Prostate gland (tissue), 2 donors: ENCODE measurements around the gene RANGRF. TPM values are rescaled to one million over a fixed set of nuclear protein-coding genes. Genes with fewer than 3 reads are reported as not detected.

ENCODE experiments used
- DNase-seq: peaks from one replicate; pipeline ENCODE4 v3.0.0-alpha.2; 2019; ENCODE audit warnings: low spot score
- H3K27ac ChIP-seq, 2 donors: fragments of 200-600 bp; sonication (generic); 2 replicates each; pipeline ENCODE4 v1.5.1; 2017 to 2019
- H3K27me3 ChIP-seq: fragments of 200-600 bp; sonication (generic); replicated peaks from 2 replicates; pipeline ENCODE4 v1.5.1; 2019; ENCODE audit not compliant: insufficient read depth
- H3K36me3 ChIP-seq, 2 donors: fragments of 200-600 bp; sonication (generic); 1 replicate in 1 of 2; 2 replicates in 1 of 2; pipeline versions ENCODE4 v1.5.1 to v1.8.1; 2017 to 2019
- H3K4me1 ChIP-seq: fragments of 200-600 bp; sonication (generic); replicated peaks from 2 replicates; pipeline ENCODE4 v1.5.1; 2019
- H3K4me3 ChIP-seq, 2 donors: fragments of 200-600 bp; sonication (generic); 2 replicates each; pipeline ENCODE4 v1.5.1; 2017 to 2019
- H3K9me3 ChIP-seq: fragments of 200-600 bp; sonication (generic); 2 replicates; pipeline ENCODE4 v1.5.1; 2017
- CTCF ChIP-seq, 4 experiments: fragments of 200-600 bp in 2 of 4; fragments of 450-650 bp in 2 of 4; sonication (generic) in 2 of 4; IDR thresholded peaks; 1 replicate in 3 of 4; 2 replicates in 1 of 4; pipeline ENCODE4 v1.5.1; 2016 to 2019; ENCODE audit warnings: antibody characterized with exemption in 4 of 4, mild to moderate bottlenecking in 2 of 4, moderate library complexity in 2 of 4
- POLR2A ChIP-seq: fragments of 450-650 bp; IDR thresholded peaks from one replicate; pipeline ENCODE4 v1.6.1; 2016; ENCODE audit warnings: antibody characterized with exemption, mild to moderate bottlenecking
- POLR2AphosphoS5 ChIP-seq: sonication (generic); formaldehyde crosslinking; IDR thresholded peaks from one replicate; pipeline ENCODE4 v1.6.1; 2017; ENCODE audit warnings: antibody characterized with exemption
- WGBS: methylation state at CpG from one replicate; pipeline ENCODE4 v1.1.5; 2018; 5-methylcytosine and 5-hydroxymethylcytosine counted together
- intact Hi-C: fragments of 100-400 bp; cut with DNase I; formaldehyde crosslinking; loops from one replicate; pipeline ENCODE4 v1.14.2; 2022
- small RNA-seq, 2 donors: library from RNA; depleted of rRNA; stranded (forward); fragments of <200 nt; gene quantifications; one replicate each; pipeline ENCODE3, GENCODE V24; 2016
- total RNA-seq, 2 donors: library from RNA; depleted of rRNA; stranded (reverse); fragments of >200 nt; gene quantifications; one replicate each; pipeline ENCODE4 v1.1.0, GENCODE V29; 2016

The RANGRF gene
- total RNA-seq, 2 donors from 2014 or later, result 29.5 to 30.1 TPM

- no peaks in the 10 kb centered on the region for H3K27me3 ChIP-seq
- WGBS, result 33% methylated on average over 11 of the region's 11 CpGs
- H3K36me3 ChIP-seq, result no peaks in the 10 kb centered on the region
- TF ChIP-seq POLR2AphosphoS5, result no peak
- TF ChIP-seq CTCF (IDR thresholded peaks at IDR 0.05), result no peak
- TF ChIP-seq POLR2A, result no peak
- no peak overlapping the region for H3K4me3 ChIP-seq
- no peaks in the 10 kb centered on the region for H3K9me3 ChIP-seq
- no peaks in the 10 kb centered on the region for H3K4me1 ChIP-seq
- no peak overlapping the region for H3K27ac ChIP-seq
- no peak for DNase-seq
- intact Hi-C loops, result no loop called here
Observed at GRCh38 chr17:8337802-8338752, 49.6 kb downstream of the RANGRF start.

- DNase-seq, result no peak
- Histone ChIP-seq H3K36me3 (no peaks in the 10 kb centered on the region), H3K27ac (no peak overlapping the region), H3K4me1 (no peaks in the 10 kb centered on the region), H3K4me3 (no peak overlapping the region), H3K27me3 (no peaks in the 10 kb centered on the region), H3K9me3 (no peaks in the 10 kb centered on the region)
- intact Hi-C loops, result no loop called here
- WGBS, result 84% methylated on average over 5 of the region's 5 CpGs
- TF ChIP-seq POLR2A (no peak), POLR2AphosphoS5 (no peak), CTCF (IDR thresholded peaks at IDR 0.05) (no peak)
Observed at GRCh38 chr17:8338753-8339140, 50.3 kb downstream of the RANGRF start.

GRCh38 chr17:8339540-8339939, 51.1 kb downstream of the RANGRF start, which contains the start of gene ODF4:
Gene ODF4 (plus strand): TSS chr17:8339840. CDS start chr17:8340052, 212 bp downstream.
- Histone ChIP-seq H3K9me3 (no peaks in the 10 kb centered on the region), H3K4me1 (no peaks in the 10 kb centered on the region), H3K27me3 (no peaks in the 10 kb centered on the region), H3K27ac (no peak within 1 kb of the TSS), H3K36me3 (no peaks in the 10 kb centered on the region), H3K4me3 (no peak within 1 kb of the TSS)
- DNase-seq, result no peak
- WGBS, result 80% methylated on average over 2 of the region's 2 CpGs
- TF ChIP-seq POLR2A, result no peak
- no peak for TF ChIP-seq POLR2AphosphoS5
- no peak for TF ChIP-seq CTCF (IDR thresholded peaks at IDR 0.05)
- intact Hi-C loops, result no loop called here

Small RNA genes lying within 50 kb of the gene (small RNA-seq; reads per million reads assigned to genes)
- gene RF00265, result 0 reads per million in 2 donors

Other genes starting within 250 kb of the RANGRF start
- 100 to 1,000 TPM in 1 of 2 donors, 10 to 100 TPM in 1; 52.1 to 108 TPM for gene ALOX15B, start 249.6 kb upstream of the RANGRF start, total RNA-seq
- under 1 TPM; 0.18 to 0.40 TPM for gene ALOX12B, start 201.0 kb upstream of the RANGRF start, total RNA-seq
- gene ALOXE3, start 170.2 kb upstream of the RANGRF start, total RNA-seq, result 1 to 10 TPM in 1 of 2 donors, not detected in 1; 2.4 TPM
- gene HES7, start 164.6 kb upstream of the RANGRF start, total RNA-seq, result under 1 TPM in 1 of 2 donors, not detected in 1; 0.34 TPM
- gene PER1, start 136.3 kb upstream of the RANGRF start, total RNA-seq, result 100 to 1,000 TPM; 119 to 142 TPM
- 10 to 100 TPM; 34.2 to 65.2 TPM for gene VAMP2, start 125.7 kb upstream of the RANGRF start, total RNA-seq
- gene TMEM107, start 112.3 kb upstream of the RANGRF start, total RNA-seq, result 10 to 100 TPM in 1 of 2 donors, 1 to 10 TPM in 1; 8.6 to 13.9 TPM
- 10 to 100 TPM in 1 of 2 donors, 1 to 10 TPM in 1; 9.6 to 19.1 TPM for gene BORCS6, start 98.5 kb upstream of the RANGRF start, total RNA-seq
- gene AURKB, start 78.1 kb upstream of the RANGRF start, total RNA-seq, result 1 to 10 TPM; 2.1 to 6.6 TPM
- gene CTC1, start 40.6 kb upstream of the RANGRF start, total RNA-seq, result 10 to 100 TPM; 20.1 to 31.7 TPM
- gene PFAS, start 39.4 kb upstream of the RANGRF start, total RNA-seq, result 10 to 100 TPM; 17.0 to 29.0 TPM
- 1 to 10 TPM; 4.5 to 5.2 TPM for gene SLC25A35, start 6.7 kb downstream of the RANGRF start, total RNA-seq
- 1 to 10 TPM; 2.6 to 4.4 TPM for gene ARHGEF15, start 21.6 kb downstream of the RANGRF start, total RNA-seq
- not detected for gene ODF4, start 51.2 kb downstream of the RANGRF start, total RNA-seq
- 1,000 to 10,000 TPM; 1,762 to 3,819 TPM for gene RPL26, start 94.5 kb downstream of the RANGRF start, total RNA-seq
- not detected for gene RNF222, start 109.2 kb downstream of the RANGRF start, total RNA-seq
- 10 to 100 TPM; 32.5 to 62.2 TPM for gene NDEL1, start 147.2 kb downstream of the RANGRF start, total RNA-seq